ENCODE results near the gene PTK6.

PTK6 gene

DNA sequence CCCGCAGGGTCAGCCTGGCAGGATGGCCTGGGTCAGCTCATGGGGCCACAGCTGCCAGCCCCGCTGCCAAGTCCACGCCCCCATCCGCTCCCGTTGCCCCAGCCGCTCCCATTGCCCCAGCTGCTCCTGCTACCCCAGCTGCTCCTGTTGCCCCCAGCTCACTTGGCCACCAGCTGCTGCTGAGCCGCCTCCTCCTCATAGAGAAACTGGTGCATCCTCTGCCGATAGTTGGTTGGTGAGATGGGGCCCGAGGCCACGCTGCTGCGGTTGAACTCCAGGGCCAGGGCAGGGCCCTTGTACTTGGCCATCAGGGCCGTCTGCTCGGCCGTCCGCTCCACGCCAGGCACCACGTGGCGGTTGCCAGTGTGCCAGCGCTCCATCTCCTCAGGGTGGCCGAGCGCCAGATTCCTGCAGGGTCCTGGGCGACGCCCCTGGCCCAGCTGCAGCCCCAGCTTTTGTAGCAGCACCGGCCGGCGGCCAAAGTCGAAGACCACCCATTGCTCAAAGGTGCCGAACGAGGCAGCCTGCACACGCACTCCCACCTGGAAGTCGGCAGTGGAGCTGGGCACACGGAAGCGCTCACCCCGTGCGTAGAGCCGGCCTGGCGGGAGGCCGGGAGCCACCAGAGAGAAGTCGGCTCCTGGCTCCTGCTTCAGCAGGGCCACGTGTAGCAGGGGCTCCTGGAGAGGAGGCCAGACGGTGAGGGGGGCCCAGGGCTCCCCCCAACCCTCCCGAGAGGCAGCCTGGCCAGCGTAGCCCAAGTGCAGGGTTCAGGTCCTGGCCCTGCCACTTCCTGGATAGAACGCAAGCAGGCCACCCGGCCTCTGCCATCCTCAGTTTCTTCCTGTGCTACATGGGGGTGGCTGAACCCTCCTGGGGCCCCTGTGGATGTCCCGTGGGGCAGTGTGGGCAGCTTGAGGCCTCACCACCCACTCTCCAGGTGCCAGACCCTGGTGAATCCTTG is 32.1 kb upstream of the PTK6 start:
- no peak for DNase-seq

DNA sequence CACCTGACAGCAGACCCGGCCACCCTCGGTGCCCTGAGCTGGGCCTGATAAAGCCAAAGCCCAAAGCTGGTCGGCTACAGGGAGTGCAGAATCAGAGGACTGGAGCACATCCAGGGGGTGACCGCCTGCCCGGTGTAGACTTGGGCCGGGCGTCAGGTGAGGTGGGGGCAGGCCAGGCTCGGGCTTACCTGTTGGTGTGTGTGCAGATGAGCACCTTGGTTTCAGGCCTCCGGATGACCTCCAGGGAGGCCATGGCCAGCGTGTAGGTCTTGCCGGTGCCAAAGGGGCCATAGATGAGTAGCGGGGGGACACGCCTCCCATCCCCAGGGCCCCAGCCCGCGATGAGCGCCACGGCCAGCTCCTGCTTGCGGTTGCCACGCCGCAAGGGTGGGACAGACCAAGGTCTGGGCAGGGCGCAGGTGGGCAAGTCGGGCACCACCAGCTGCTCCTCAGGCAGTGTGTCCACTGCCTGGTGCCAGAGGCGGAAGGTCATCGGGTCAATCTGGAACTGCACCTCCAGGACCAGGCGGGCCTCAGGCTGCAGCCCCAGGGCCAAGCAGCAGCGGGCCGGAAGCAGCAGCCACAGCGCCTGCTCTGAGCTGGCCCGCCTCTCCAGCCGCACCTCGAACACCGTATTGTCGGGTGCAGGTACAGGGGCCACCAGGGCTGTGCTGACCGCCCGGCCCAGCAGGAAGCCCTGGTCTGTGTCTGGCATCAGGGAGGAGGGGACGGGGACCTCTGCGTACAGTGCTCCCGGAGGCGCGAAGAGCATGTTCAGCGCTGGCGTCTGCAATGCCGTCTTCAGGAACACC is 31.2 kb upstream of the PTK6 start:
- no peak for DNase-seq

DNA sequence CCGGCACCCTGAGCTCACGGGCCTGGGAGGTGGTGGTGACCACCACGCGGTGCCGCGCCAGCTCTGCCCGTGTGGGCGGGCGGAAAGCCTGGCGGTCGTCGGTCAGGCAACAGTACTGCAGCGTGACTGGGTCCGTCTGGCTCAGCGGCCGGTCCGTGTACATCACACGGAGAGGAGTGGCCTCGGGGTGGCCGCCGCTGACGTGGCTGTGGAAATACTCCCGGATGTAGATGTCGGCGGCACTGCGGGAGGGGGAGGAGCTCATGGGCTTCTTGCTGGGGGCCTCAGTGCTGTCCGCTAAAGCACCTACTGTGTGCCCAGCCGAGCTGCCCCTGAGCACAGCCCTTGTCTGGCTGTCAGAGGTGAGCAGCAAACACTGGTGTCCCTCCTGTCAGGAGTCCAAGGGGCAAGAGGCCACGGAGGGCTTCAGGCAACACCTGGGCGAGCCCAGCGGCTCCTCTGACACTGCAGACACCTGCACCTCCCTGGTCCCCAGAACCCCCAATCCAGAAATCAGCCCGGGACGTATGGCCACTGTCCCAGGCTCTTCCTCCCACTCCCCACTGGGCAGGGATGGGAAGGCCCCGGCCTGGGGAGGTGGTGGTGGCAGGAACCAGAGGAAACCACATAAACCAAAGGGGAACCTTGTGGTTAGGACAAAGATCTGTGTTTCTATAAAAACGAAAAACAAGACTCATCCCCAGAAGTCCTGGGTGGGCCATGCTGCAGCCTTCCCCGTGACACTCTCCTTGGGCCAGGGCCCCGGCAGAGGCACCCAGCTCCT is 30.4 kb upstream of the PTK6 start:
- DNase-seq = peak; percentile 73 to 75

DNA sequence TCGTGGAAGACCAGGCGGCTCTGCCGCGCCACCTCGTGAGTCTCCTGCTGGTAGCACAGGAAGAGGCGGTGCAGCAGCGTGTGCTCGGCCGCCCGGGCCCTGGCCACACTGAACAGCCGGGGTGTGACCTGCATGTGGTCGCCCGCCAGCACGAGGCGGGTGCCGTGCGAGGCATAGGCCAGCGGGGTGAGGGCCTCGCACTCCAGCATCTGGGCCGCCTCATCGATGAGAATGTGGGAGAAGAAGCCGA is 29.9 kb upstream of the PTK6 start:
- no peak for DNase-seq

DNA sequence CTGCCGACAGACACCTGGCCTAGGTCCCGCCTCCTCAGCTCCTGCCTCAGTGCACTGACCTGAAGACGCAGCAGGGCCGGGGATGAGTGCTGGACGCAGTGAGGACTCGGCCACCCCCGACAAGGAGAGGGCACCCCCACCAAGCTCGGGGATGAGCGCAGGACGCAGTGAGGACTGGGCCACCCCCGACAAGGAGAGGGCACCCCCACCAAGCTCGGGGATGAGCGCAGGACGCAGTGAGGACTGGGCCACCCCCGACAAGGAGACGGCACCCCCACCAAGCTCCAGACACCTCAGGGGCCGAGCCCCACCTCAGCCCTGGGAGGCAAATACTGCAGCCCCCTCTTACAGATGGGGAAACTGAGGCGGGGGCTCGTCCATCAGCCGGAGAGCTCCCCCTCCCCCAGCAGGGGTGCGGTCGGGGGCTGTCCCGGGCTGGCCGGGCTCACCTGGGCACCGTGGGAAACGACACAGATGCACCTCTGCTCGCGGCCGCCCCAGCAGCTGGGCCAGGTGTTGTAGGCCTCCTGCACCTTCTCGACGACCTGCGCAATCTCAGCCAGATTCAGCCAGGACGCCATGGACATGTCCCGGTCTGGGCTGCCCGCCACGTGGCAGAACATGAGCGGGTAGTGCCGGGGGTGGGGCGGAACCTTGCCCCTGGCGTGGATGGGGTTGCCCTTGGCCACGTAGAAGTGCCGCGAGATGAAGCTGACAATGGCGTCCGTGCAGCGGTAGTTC is 29.4 kb upstream of the PTK6 start:
- no peak for DNase-seq

DNA sequence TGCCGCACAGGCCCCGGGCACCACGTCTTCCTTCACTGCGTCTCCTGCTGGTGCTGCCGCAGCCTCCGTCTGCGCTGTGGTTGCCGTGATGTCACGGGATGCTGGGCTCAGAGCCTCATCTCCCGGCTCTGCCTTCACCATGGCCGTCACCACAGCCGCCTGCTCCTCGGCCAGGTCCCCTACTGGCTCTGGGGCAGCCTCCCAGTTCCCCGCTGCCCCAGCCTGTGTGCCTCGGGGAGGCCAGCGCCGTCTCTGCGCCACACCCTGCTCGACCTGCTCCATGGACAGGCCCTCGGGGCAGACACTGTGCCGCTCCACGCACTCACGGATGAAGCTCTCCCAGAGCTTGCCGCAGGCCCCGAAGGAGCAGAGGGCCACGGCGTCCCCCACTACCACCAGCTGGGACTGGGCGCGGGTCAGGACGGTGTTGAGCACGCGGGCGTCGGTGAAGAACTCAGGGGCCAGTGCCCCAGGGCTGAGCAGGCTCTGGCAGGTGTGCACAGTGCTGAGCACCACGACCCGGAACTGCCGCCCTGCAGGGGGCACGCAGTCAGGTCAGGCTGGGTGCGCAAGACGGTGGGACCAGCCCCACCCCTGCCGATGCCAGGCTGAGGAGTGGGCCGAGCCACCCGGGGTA is 28.6 kb upstream of the PTK6 start:
- DNase-seq = no peak

DNA sequence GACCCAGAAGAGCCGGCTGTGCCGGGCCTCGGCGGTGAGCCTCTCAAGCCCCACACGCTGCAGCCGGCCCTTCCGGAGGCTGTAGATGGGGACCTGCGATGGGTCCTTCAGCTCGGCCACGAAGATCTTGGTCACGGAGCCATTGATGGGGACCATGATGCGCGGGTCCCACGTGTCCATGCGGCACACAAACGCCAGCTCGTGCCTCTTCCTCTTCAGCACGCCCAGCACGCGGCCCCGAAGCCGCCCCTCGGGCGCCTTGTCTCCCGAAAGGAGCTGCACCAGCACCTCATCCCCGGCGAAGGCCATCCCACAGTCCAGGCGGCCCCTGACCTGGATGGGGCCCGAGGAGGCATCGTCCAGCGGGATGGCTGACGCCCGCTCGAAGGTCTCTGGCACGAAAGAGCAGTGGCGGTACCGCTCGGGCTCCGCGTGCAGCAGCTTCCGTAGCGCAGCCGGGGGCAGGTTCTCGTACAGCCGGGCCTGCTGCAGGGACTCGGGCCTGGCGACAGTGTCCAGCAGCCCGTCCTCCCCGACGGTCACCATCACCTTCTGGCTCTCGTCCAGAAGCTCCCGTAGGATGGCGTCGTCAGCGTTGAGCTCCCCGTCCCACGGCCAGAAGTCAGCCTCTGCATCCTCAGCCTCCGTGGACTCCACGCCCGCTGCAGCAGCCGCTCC is 28.0 kb upstream of the PTK6 start:
- DNase-seq = no peak

DNA sequence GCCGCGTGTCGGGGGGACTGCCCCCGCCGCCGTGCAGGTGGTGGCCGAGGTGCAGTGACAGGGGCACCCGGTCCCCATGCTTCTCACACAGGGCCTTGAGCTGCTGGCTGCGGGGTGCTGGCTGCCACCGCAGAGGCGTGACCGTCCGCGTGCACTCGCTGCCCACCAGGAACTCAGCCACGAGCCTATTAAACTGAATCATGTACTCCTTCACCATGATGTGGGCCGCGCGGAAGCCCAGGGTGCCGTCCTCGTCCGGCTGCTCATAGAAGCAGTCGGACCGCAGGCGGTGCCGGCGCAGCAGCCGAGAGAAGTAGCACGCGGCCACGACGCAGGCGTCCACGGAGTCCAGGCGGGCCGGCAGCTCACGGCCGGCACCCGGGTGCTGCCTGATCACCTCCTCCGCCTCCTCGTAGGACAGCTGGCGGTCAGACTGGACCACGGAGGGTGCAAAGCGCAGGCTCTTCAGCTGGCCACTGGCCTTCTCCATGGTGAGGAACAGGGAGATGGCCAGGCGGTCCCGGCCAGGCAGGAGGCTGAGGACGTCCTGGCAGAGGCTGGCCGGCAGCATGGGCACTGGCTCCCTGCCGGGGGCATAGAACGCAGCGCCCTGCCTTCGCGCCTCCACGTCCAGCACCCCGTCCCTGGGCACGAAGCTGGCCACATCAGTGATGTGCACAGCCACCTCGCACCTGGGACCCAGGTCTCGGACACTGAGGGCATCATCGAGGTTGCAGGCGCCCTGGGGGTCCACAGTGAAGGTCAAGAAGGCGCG is 27.0 kb upstream of the PTK6 start:
- DNase-seq = no peak

DNA sequence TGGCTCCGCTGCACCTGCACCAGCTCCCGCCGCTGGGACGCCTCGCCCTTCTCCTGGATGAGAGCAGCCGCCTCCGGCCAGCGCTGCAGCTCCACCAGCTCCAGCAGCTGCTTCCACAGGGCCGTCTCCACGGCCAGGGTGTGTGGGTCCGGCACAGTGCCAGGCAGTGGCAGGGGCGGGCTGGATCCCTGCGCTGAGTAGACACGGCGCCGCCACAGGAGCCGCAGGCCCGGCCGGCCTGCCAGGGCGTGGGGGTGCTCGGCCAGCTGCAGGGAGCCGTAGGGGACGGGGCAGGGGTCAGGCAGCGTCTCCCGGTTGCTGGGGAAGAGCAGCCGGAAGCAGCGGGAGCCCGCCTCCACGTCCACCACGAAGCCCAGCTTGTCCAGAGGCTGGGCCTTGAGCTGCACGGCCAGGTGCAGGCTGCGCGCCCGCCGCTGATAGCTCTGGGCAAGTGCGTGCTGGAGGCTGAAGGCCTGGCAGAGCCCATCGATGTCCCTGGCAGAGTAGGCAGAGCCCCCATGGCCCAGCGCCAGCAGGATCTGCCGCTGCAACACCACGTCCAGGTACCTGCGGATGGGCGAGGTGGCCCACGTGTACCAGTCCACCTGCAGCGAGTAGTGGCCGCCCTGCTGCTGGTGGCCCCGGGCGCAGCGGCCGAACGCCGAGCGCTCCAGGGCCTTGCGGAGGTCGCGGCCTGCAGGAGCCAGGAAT is 26.2 kb upstream of the PTK6 start:
- no peak for DNase-seq

DNA sequence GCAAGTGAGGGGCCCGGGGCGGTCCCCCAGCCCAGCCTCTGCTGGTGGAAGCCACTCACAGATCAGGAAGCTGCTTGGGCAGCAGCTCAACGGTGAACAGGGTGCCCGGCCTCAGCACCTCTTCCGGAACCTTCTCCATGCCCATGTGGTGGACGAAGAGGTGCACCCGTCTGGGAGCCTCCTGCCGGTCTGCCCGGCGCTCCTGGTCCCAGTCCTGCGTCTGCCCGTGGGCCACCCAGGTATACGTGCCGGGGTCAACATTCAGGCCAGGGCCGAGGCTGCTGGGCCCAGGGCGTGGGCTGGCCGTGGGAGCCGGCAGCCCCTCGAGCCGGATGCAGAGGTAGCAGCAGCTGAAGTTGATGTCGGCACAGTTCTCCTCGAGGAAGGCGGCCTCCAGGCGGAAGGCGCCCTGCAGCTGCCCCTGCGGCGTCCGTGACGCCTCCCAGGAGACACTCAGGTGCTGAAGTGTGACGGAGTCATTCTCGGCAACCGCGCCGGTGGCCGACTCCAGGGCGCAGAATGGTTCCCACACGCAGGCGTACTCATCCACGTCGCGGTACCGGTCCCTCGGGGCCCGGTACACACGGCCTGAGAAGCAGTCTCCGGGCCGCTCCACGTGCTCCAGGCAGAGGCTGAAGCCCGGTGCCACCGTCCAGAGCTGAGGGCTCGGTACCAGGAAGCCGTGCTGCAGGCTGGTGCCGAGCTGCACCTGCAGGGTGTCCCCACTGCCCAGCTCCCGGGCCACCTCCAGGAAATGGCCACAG is 25.5 kb upstream of the PTK6 start:
- no peak for DNase-seq

DNA sequence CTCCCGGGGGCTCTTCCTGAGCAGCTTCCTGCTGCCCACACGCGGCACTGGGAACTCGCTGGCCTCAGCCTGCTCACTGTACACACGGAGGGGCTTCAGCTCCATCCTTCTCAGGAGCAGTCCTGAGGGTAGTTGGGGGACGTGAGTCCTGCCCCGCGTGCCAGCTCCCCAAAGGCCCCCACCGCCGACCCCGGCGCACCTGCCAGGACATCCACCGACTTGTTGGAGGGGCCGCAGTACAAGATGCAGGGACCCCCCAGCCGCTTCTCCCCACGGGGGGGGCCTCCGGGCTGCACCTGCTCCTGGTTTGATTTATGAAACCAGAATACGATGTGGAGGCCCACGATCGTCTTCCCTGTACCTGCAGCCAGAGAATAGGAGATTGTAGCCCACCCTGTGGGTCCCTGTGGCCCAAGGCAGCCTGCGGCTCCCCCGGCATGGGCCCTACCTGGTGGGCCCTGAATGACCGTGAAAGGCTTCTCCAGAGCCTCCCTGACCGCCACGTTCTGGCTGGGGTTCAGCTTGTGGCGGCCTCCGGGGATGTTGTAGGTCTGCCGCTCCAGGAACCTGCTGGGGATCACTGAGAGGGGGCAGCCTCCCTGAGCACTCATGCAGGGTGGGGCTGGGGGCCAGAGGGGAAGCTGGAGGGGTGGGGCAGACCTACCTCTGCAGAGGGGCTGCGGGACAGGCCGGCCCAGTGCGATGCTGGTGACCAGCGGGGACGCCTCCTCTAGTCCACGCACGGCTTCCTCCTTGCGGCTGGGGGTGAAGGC is 24.6 kb upstream of the PTK6 start:
- no peak for DNase-seq

DNA sequence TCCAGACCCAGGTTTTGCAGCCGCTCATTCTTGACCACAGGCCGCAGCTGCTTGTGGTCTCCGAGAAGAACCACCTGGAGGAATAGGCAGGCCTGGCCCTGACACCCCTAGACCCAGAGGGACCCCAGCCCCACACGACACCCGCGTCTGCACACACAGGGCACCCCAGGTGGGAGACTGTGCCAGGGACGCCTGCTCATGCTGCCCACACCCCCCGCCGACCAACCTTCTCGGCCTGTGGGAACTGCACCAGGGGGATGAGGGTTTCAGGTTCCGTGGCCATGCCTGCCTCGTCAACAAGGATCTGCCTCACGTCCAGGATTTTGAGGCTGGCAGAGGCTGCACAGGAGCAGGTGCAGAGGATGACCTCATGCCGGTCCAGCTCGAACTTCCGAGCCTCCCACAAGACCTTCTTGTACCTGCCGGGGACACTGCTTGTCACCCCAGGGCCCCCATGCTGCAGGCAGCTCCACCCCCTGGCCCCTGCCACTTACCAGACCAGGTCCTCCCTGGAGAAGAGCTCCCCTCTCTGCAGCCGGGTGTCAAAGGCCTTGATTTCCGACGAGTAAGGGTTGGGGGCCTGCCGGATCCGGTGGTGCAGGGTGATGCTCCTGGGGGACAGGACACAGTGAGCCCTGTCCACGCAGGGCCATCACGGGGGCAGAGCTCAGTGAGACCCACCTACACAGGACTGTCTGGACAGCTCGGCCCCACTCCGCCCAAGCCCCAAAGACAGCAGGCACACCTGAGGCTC is 23.9 kb upstream of the PTK6 start:
- DNase-seq = no peak

DNA sequence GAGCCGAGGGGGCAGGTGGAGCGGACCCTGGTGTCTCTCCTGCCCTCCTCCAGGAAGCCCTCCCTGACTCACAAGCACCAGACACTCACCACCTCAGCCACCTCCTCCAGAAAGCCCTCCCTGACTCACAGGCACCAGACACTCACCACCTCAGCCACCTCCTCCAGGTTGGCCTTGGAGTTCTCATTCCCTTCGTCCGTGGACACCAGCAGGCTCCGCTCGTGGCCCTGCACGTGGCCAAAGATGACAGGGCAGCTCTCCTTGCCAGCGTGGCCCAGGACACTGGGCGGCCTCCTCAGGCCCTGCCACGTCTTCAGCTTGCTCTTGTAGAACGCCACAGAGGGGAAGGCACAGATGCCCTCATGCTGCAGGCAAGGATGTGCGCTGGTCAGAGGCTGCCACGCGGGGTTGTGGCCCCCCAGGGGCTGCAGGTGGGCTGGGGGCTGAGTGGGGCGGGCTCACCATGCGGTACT is 23.2 kb upstream of the PTK6 start:
- DNase-seq = peak in 1 of 2 experiments; percentile 47

DNA sequence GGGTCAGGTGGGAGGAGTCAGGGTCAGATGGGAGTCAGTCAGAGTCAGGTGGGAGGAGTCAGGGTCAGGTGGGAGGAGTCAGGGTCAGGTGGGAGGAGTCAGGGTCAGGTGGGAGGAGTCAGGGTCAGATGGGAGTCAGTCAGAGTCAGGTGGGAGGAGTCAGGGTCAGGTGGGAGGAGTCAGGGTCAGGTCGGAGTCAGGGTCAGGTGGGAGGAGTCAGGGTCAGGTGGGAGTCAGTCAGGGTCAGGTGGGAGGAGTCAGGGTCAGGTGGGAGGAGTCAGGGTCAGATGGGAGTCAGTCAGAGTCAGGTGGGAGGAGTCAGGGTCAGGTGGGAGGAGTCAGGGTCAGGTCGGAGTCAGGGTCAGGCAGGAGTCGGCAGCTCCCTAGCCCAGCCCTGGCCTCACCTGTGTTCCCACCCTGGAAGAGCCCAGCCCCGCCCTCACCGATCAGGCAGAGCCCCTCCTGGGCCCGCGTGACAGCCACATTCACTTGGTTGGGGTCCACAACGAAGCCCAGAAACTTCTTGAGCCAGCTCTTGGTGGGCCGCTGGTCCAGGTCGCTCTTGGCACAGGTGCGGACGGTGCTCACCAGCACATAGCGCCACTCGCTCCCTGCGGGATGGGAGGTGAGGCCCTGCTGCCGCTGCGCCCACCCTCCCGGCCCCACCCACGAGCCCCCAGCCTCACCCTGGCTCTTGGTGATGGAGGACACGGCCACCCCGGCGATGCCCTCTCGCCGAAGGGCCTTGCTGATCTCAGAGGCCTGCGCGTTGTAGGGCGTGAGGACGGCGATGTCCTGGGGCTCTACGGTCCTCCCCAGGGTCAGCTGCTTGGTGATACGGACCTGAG is 22.5 kb upstream of the PTK6 start:
- DNase-seq = peak; percentile 73 to 76

DNA sequence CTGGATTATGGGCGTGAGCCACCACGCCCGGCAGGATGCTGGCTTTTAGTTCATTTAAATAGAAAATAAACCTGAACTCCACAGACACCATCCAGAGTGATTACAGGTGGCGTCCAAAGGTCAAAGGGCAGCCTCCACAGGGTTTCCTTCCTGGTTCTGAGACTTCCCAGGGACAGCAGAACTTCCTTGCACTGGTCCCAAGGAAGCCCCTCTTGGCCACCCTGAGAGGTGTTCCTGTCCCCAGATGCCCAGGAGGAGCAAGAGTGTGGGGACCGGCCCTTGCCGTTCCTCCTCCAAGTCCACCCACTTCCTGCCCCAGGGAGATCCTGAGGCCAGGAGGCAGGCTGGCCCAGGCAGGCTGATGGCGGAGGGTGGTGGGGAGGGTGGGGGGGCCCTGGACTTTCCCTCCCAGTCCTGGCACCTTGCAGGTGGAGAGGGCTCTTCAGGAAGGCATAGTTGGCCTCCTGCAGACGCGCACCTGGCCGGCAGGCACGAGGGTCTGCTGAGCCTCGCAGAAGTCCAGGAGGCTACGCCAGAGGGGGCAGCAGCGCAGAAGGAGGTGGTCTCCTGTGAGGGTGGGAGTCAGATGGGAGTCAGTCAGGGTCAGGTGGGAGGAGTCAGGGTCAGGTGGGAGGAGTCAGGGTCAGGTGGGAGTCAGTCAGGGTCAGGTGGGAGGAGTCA is 21.8 kb upstream of the PTK6 start:
- no peak for DNase-seq

DNA sequence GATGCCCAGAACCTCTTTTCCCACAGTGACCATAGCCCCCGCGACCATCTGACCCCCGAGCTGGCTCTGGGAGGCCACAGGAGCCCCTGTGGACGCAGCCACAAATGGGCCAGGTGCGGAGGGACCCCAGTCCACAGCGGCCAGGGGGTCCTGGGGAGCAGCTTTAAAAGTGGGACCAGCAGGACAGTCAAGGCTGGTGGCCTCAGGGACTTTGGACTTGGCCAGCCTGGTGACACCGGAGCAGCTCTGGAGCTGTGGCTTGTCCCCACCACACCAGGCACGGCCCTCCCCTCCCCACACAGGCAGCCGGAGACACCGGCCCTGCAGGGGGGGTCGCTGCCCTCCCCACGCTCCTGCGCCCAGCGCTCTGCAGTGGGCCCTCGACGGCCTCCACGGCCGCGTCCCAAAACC is 20.3 kb upstream of the PTK6 start:
- no peak for DNase-seq
